ENCODE data around the gene TSHZ2. TPM values are rescaled to one million over a fixed set of nuclear protein-coding genes. Genes with fewer than 3 reads are reported as not detected.

Gene TSHZ2
- total and polyA plus RNA-seq, 2 of the 4 experiments (the other 2 are of a cell fraction): under 0.01 to 0.02 TPM

GRCh38 chr20:53503517-53503919 lies 531.4 kb downstream of the TSHZ2 start:
- Histone ChIP-seq H4K20me1 (ENCODE audit: insufficient read depth, low read length) (no peaks in the 10 kb centered on the region), H2BK120ac (ENCODE audit: low read depth, low read length) (no peak overlapping the region), H2BK15ac (ENCODE audit: low read depth, low read length) (no peak overlapping the region), H3K36me3 (ENCODE audit: control insufficient read depth, insufficient read depth, low read length) (no peaks in the 10 kb centered on the region), H3K14ac (replicated peaks; ENCODE audit: low read depth, low read length) (no peak overlapping the region), H3K27me3 (ENCODE audit: control insufficient read depth, insufficient read depth, low read length) (no peaks in the 10 kb centered on the region), H3K9ac (ENCODE audit: low read depth, low read length) (no peak overlapping the region), H2AFZ (replicated peaks; ENCODE audit: low read length, poor library complexity) (no peak overlapping the region), H3K9me1 (ENCODE audit: insufficient read depth, low read length) (no peaks in the 10 kb centered on the region), H2BK5ac (ENCODE audit: low read depth, low read length, poor library complexity, severe bottlenecking) (no peak overlapping the region), H3K27ac (ENCODE audit: insufficient read depth, low read length) (no peak overlapping the region), H3K4me3 (ENCODE audit: insufficient read depth, low read depth, low read length) (no peak overlapping the region), H3K4ac (ENCODE audit: low read depth, low read length) (no peak overlapping the region), H2AK5ac (ENCODE audit: low read depth, low read length) (no peak overlapping the region), H4K5ac (ENCODE audit: low read depth, low read length) (no peak overlapping the region), H4K8ac (ENCODE audit: low read depth in 2 of 2, low read length in 2 of 2) (no peak overlapping the region), H3K79me1 (ENCODE audit: low read depth in 1 of 2, low read length in 2 of 2) (no peaks in the 10 kb centered on the region), H4K91ac (ENCODE audit: insufficient read depth, low read depth, low read length) (no peak overlapping the region), H3K23ac (ENCODE audit: low read depth, low read length) (no peak overlapping the region), H3K56ac (ENCODE audit: extremely low read depth, insufficient read depth, low read length) (no peak overlapping the region), H3K9me3 (ENCODE audit: control insufficient read depth, insufficient read depth, low read length) (no peaks in the 10 kb centered on the region), H3K4me1 (ENCODE audit: control insufficient read depth, insufficient read depth, low read length) (no peaks in the 10 kb centered on the region), H3K4me2 (ENCODE audit: low read depth, low read length) (no peak overlapping the region), H2BK20ac (ENCODE audit: low read depth, low read length) (no peak overlapping the region), H2AK9ac (replicated peaks; ENCODE audit: low read depth, low read length, poor library complexity) (no peak overlapping the region), H3K18ac (ENCODE audit: low read depth, low read length) (no peak overlapping the region)
- WGBS, 2 experiments (ENCODE audit: extremely low coverage in 2 of 2, insufficient read length in 1 of 2): 67% methylated on average over 1 of the region's 7 CpGs; no CpG with 5 or more reads in 1 of the 2 experiments
- DNase-seq (no peak), ATAC-seq (ENCODE audit: low read depth) (no peak)
- intact Hi-C loops (cut with micrococcal nuclease) (no loop called here), dilution Hi-C loops (cut with HindIII; ENCODE audit: low sequenced_read_pairs, unreplicated experiment) (no loop called here), in situ Hi-C loops (cut with MboI; ENCODE audit: low sequenced_read_pairs) (no loop called here)
- no TSS peak for BruUV-seq (replicated peaks)
- TF ChIP-seq SMC3 (IDR thresholded peaks at IDR 0.05; ENCODE audit: low read depth, low read length): no peak
- TF ChIP-seq RAD21 (IDR thresholded peaks at IDR 0.05; ENCODE audit: low read length): no peak
- TF ChIP-seq CEBPB (IDR thresholded peaks at IDR 0.05; ENCODE audit: low read depth, low read length): no peak
- TF ChIP-seq MXI1 (IDR thresholded peaks at IDR 0.05; ENCODE audit: borderline replicate concordance, low read depth, low read length): no peak
- TF ChIP-seq NFE2L2 (IDR thresholded peaks at IDR 0.05; ENCODE audit: low read depth, low read length): no peak
- TF ChIP-seq MAZ (IDR thresholded peaks at IDR 0.05; ENCODE audit: borderline replicate concordance, low read depth, low read length): no peak
- TF ChIP-seq RFX5 (IDR thresholded peaks at IDR 0.05; ENCODE audit: low read depth, low read length): no peak
- no peak for TF ChIP-seq BHLHE40 (IDR thresholded peaks at IDR 0.05; ENCODE audit: low read depth, low read length)
- no peak for TF ChIP-seq CHD1 (IDR thresholded peaks at IDR 0.05; ENCODE audit: low read depth, low read length)
- TF ChIP-seq CTCF (conservative IDR thresholded peaks at IDR 0.05; ENCODE audit: low read depth, low read length): no peak
- TF ChIP-seq POLR2A (IDR thresholded peaks at IDR 0.05; ENCODE audit: low read depth, low read length): no peak
- no peak for TF ChIP-seq RCOR1 (IDR thresholded peaks at IDR 0.05; ENCODE audit: insufficient replicate concordance, low read length)
- TF ChIP-seq ELK1 (IDR thresholded peaks at IDR 0.05; ENCODE audit: borderline replicate concordance, low read depth, low read length): no peak
- no peak for TF ChIP-seq USF2 (IDR thresholded peaks at IDR 0.05; ENCODE audit: low read depth, low read length)
- TF ChIP-seq MAFK (IDR thresholded peaks at IDR 0.05; ENCODE audit: low read depth, low read length): no peak
- no peak for TF ChIP-seq FOS (IDR thresholded peaks at IDR 0.05; ENCODE audit: low read depth, low read length)
- ChIA-PET POLR2A (ENCODE audit: unreplicated experiment) (no interaction called here), CTCF (no interaction called here)

All from IMR-90 (cell line).